Mesenchymal stem cell (in vitro differentiated cells and primary cell): ENCODE data around the gene ARHGAP4.

Experiments
- DNase-seq: peaks from one replicate; pipeline ENCODE4 v3.0.0-alpha.2; 2013
- H2AFZ ChIP-seq: one replicate; pipeline ENCODE4 v1.6.1; 2013; ENCODE audit warnings: low read depth, mild to moderate bottlenecking, control low read depth, inconsistent platforms, low read length, moderate library complexity
- H2AK5ac ChIP-seq: 2 replicates; pipeline ENCODE4 v1.6.1; 2013; ENCODE audit warnings: low read length, moderate library complexity, mild to moderate bottlenecking, inconsistent platforms; ENCODE audit not compliant: severe bottlenecking
- H2BK120ac ChIP-seq: one replicate; pipeline ENCODE4 v1.6.1; 2013; ENCODE audit warnings: low read depth, mild to moderate bottlenecking, inconsistent platforms, low read length, moderate library complexity
- H2BK12ac ChIP-seq, 2 experiments: one replicate each; pipeline ENCODE4 v1.6.1; 2013; ENCODE audit warnings: inconsistent platforms in 2 of 2, low read length in 2 of 2, mild to moderate bottlenecking in 2 of 2, moderate library complexity in 2 of 2, control low read depth in 1 of 2
- H2BK15ac ChIP-seq: one replicate; pipeline ENCODE4 v1.6.1; 2013; ENCODE audit warnings: mild to moderate bottlenecking, low read depth, inconsistent platforms; ENCODE audit not compliant: poor library complexity, severe bottlenecking
- H2BK5ac ChIP-seq: 2 replicates; pipeline ENCODE4 v1.6.1; 2013; ENCODE audit warnings: low read depth, mild to moderate bottlenecking, low read length, control low read depth, inconsistent platforms; ENCODE audit not compliant: poor library complexity, severe bottlenecking
- H3K14ac ChIP-seq, 2 experiments: one replicate each; pipeline ENCODE4 v1.6.1; 2013; ENCODE audit warnings: inconsistent platforms in 2 of 2, low read length in 2 of 2, control low read depth in 1 of 2, mild to moderate bottlenecking in 1 of 2, moderate library complexity in 1 of 2
- H3K18ac ChIP-seq, 2 experiments: one replicate each; pipeline ENCODE4 v1.6.1; 2013; ENCODE audit warnings: inconsistent platforms in 2 of 2, low read length in 2 of 2, control low read depth in 1 of 2, low read depth in 1 of 2, mild to moderate bottlenecking in 1 of 2
- H3K23ac ChIP-seq, 2 experiments: one replicate each; pipeline ENCODE4 v1.6.1; 2013; ENCODE audit warnings: inconsistent platforms in 2 of 2, low read length in 2 of 2, mild to moderate bottlenecking in 2 of 2, moderate library complexity in 2 of 2, control low read depth in 1 of 2
- H3K27ac ChIP-seq: 2 replicates; pipeline ENCODE4 v1.5.1; 2013; ENCODE audit warnings: mild to moderate bottlenecking, moderate library complexity, low read length, control low read depth, inconsistent platforms; ENCODE audit not compliant: poor library complexity, severe bottlenecking
- H3K27me3 ChIP-seq, 2 experiments: 2 replicates each; pipeline versions ENCODE4 v1.6.1 to v1.7.0; 2013; ENCODE audit warnings: low read length in 2 of 2, mild to moderate bottlenecking in 2 of 2, moderate library complexity in 2 of 2, control low read depth in 1 of 2, inconsistent platforms in 1 of 2; ENCODE audit not compliant: control insufficient read depth in 1 of 2, insufficient read depth in 1 of 2
- H3K36me3 ChIP-seq, 2 experiments: 2 replicates each; pipeline versions ENCODE4 v1.6.1 to v1.7.0; 2013; ENCODE audit warnings: low read length in 2 of 2, control low read depth in 1 of 2, inconsistent platforms in 1 of 2, low read depth in 1 of 2, mild to moderate bottlenecking in 1 of 2; ENCODE audit not compliant: insufficient read depth in 2 of 2, control insufficient read depth in 1 of 2
- H3K4ac ChIP-seq, 2 experiments: one replicate each; pipeline ENCODE4 v1.6.1; 2013; ENCODE audit warnings: inconsistent platforms in 2 of 2, low read length in 2 of 2, mild to moderate bottlenecking in 2 of 2, moderate library complexity in 2 of 2, control low read depth in 1 of 2, low read depth in 1 of 2
- H3K4me1 ChIP-seq: 2 replicates; pipeline ENCODE4 v1.6.1; 2013; ENCODE audit warnings: low read depth, low read length, control low read depth; ENCODE audit not compliant: control insufficient read depth, insufficient read depth
- H3K4me2 ChIP-seq: 2 replicates; pipeline ENCODE4 v1.6.1; 2013; ENCODE audit warnings: low read length, mild to moderate bottlenecking, inconsistent platforms; ENCODE audit not compliant: poor library complexity, severe bottlenecking
- H3K4me3 ChIP-seq, 2 experiments: 2 replicates each; pipeline versions ENCODE4 v1.5.1 to v1.7.0; 2013; ENCODE audit warnings: low read length in 2 of 2, mild to moderate bottlenecking in 2 of 2, control low read depth in 1 of 2, low read depth in 1 of 2; ENCODE audit not compliant: insufficient read depth in 1 of 2
- H3K79me1 ChIP-seq: replicated peaks from 2 replicates; pipeline ENCODE4 v1.6.1; 2013; ENCODE audit warnings: mild to moderate bottlenecking, control low read depth, low read length, inconsistent platforms; ENCODE audit not compliant: poor library complexity, severe bottlenecking
- H3K9ac ChIP-seq: 2 replicates; pipeline ENCODE4 v1.7.0; 2013; ENCODE audit warnings: mild to moderate bottlenecking, low read length, moderate library complexity
- H3K9me3 ChIP-seq: 2 replicates; pipeline ENCODE4 v1.7.0; 2013; ENCODE audit warnings: mild to moderate bottlenecking, low read length; ENCODE audit not compliant: control insufficient read depth
- H4K8ac ChIP-seq: one replicate; pipeline ENCODE4 v1.6.1; 2013; ENCODE audit warnings: inconsistent platforms, mild to moderate bottlenecking, low read length, moderate library complexity
- H4K91ac ChIP-seq: one replicate; pipeline ENCODE4 v1.6.1; 2013; ENCODE audit warnings: mild to moderate bottlenecking, low read length, inconsistent platforms
- WGBS: methylation state at CpG from one replicate; pipeline ENCODE4 v1.1.7; 2013; ENCODE audit warnings: mixed read lengths; 5-methylcytosine and 5-hydroxymethylcytosine counted together

Gene ARHGAP4

DNA sequence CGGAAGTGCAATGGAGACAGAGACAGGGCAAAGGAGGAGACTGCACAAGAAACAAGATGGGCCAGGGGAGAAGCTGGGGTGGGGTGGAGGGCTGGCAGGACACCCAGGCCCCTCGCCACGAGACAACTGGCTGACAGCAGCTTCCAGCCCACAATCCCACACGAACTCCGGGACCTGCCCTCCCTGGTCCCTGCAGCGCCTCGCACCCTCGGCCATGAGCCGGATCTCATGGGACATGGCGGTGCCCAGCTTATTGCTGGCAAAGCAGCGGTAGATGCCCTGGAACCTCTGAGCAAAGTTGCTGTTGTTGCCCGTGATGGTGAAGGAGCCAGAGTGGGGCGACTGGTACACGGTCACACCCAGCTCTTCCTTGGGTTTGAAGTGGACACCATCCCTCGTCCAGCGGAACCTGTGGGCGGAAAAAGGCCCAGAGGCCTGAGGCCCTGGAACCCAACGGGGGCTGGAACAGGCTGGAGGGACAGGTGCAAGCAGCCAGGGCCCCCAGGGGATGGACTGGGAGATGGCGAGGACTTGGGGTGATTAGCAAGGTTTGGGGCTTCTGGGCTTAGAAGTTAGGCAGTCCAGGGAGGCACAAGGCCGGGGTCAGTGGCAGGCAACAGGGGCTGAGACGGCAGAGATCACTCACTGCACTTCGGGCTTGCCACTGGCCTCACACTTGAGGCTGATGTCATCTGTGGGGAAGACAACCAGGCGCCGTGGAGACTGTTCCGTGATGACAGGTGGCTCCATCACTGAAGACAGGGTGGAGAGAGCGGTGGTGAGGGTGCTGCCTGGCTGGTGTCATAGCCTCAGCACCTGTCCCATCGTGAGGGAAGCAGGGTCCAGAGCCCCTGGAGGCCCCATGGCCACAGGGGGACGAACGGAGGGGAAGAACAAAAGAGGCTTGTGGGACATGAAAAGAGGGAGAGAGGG lies 53.9 kb downstream of the ARHGAP4 start:
- H2BK12ac ChIP-seq, result no peak overlapping the region
- no peak for DNase-seq
- no peak overlapping the region for H3K27ac ChIP-seq
- no peak overlapping the region for H3K4me2 ChIP-seq
- H3K4me3 ChIP-seq, result no peak overlapping the region
- no peak overlapping the region for H2BK120ac ChIP-seq
- H4K91ac ChIP-seq, result no peak overlapping the region
- no peak overlapping the region for H2BK5ac ChIP-seq
- no peaks in the 10 kb centered on the region for H3K9me3 ChIP-seq
- peaks cover 0 to 65% of the 10 kb centered on the region in 2 experiments for H3K36me3 ChIP-seq
- H3K9ac ChIP-seq, result no peak overlapping the region
- H3K23ac ChIP-seq, result no peak overlapping the region
- peaks cover 10% of the 10 kb centered on the region for H3K4me1 ChIP-seq
- peaks cover 0 to 73% of the 10 kb centered on the region in 2 experiments for H3K27me3 ChIP-seq
- H3K4ac ChIP-seq, result no peak overlapping the region
- H2BK15ac ChIP-seq, result no peak overlapping the region
- H3K79me1 ChIP-seq, result no peaks in the 10 kb centered on the region
- no peak overlapping the region for H4K8ac ChIP-seq
- no peak overlapping the region for H2AK5ac ChIP-seq
- H2AFZ ChIP-seq, result no peak overlapping the region
- 92% methylated on average over 28 of the region's 29 CpGs for WGBS
- H3K14ac ChIP-seq, result no peak overlapping the region
- H3K18ac ChIP-seq, result no peak overlapping the region

DNA sequence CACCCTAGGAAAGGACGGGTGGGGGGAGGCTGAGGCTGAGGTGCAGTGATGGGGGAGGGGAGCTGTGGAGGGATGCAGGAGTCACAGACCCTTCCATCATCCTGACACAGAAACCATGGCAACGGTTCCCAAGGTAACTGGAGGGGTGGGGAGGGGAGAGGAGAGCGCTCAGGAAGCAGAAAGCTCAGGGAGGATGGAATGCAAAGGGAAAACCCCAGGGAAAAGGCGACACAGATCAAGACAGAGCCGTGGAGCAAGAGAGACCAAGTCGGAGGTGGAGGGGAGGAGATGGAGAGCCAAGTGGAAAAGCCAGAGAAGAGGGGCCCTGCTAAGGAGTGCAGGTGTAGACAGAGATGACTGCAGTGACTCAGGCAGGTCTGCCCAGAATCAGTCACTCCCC lies 54.6 kb downstream of the ARHGAP4 start:
- Histone ChIP-seq H4K8ac (no peak overlapping the region), H3K79me1 (no peaks in the 10 kb centered on the region), H2AFZ (no peak overlapping the region), H3K9me3 (no peaks in the 10 kb centered on the region), H3K4me2 (no peak overlapping the region), H3K27ac (no peak overlapping the region), H2BK120ac (no peak overlapping the region), H2BK5ac (no peak overlapping the region), H3K4me3 (no peak overlapping the region), H3K4ac (no peak overlapping the region), H2AK5ac (no peak overlapping the region), H3K23ac (no peak overlapping the region), H3K4me1 (peaks cover 10% of the 10 kb centered on the region), H3K9ac (no peak overlapping the region), H3K27me3 (peaks cover 0 to 79% of the 10 kb centered on the region in 2 experiments), H4K91ac (no peak overlapping the region), H3K14ac (no peak overlapping the region), H3K36me3 (peaks cover 0 to 72% of the 10 kb centered on the region in 2 experiments), H2BK15ac (no peak overlapping the region), H2BK12ac (no peak overlapping the region), H3K18ac (no peak overlapping the region)
- DNase-seq, result no peak
- WGBS, result 83% methylated on average over 2 of the region's 6 CpGs

DNA sequence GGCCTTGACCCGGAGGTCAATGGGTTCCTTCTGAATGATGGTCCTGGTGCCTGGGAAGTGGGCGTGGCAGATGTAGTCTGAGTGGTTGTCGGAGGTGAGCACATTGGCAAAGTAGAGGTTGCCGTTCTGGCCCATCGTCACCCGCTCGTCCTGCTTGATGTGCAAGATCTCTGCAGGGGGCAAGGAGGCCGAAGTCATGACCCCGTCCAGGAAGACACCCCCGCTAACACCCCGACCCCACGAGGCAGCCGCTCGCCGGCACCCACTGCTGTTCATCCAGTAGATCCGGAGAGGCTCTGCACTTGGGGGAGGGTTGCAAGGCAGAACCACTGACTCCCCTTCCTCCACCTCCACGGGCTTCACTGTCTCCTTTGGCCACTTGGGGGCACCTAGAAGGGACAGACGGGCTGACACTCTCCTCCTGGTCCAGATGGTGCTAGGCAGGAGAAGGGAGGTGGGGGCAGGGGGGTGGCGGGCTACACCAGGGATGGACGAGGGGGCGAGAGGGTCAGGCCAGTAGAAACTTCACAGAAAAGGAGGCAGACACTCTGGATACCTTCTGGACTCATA lies 55.2 kb downstream of the ARHGAP4 start:
- H2BK15ac ChIP-seq, result no peak overlapping the region
- H3K36me3 ChIP-seq, result peaks cover 0 to 74% of the 10 kb centered on the region in 2 experiments
- H3K4me3 ChIP-seq, result no peak overlapping the region
- peaks cover 0 to 75% of the 10 kb centered on the region in 2 experiments for H3K27me3 ChIP-seq
- no peak overlapping the region for H2BK120ac ChIP-seq
- no peak overlapping the region for H2BK12ac ChIP-seq
- peaks cover 8% of the 10 kb centered on the region for H3K4me1 ChIP-seq
- H4K8ac ChIP-seq, result no peak overlapping the region
- H3K27ac ChIP-seq, result no peak overlapping the region
- H4K91ac ChIP-seq, result no peak overlapping the region
- no peak overlapping the region for H3K23ac ChIP-seq
- no peak overlapping the region for H2AK5ac ChIP-seq
- no peak overlapping the region for H2AFZ ChIP-seq
- H3K9me3 ChIP-seq, result no peaks in the 10 kb centered on the region
- no peak overlapping the region for H3K14ac ChIP-seq
- no peak overlapping the region for H3K4me2 ChIP-seq
- WGBS, result 84% methylated on average over 6 of the region's 21 CpGs
- no peak overlapping the region for H3K4ac ChIP-seq
- H3K18ac ChIP-seq, result no peak overlapping the region
- no peak overlapping the region for H2BK5ac ChIP-seq
- DNase-seq, result no peak
- no peaks in the 10 kb centered on the region for H3K79me1 ChIP-seq
- H3K9ac ChIP-seq, result no peak overlapping the region

GRCh38 chrX:153870288-153870690 lies 55.8 kb downstream of the ARHGAP4 start:
- Histone ChIP-seq H2BK12ac (no peak overlapping the region), H2AK5ac (no peak overlapping the region), H2BK15ac (no peak overlapping the region), H3K9ac (no peak overlapping the region), H2BK120ac (no peak overlapping the region), H3K36me3 (peaks cover 0 to 78% of the 10 kb centered on the region in 2 experiments), H3K9me3 (no peaks in the 10 kb centered on the region), H3K4me3 (no peak overlapping the region), H3K18ac (no peak overlapping the region), H3K4me2 (no peak overlapping the region), H3K27ac (no peak overlapping the region), H3K27me3 (peaks cover 0 to 81% of the 10 kb centered on the region in 2 experiments), H3K14ac (no peak overlapping the region), H2AFZ (no peak overlapping the region), H4K8ac (no peak overlapping the region), H3K4me1 (peaks cover 4% of the 10 kb centered on the region), H3K23ac (no peak overlapping the region), H4K91ac (no peak overlapping the region), H2BK5ac (no peak overlapping the region), H3K79me1 (no peaks in the 10 kb centered on the region), H3K4ac (no peak overlapping the region)
- DNase-seq, result no peak
- 83% methylated on average over 2 of the region's 11 CpGs for WGBS
